Measurements from ENCODE around the gene TRAPPC12.
"Not testable (repeated sequence)": the region's sequence is repeated elsewhere in the genome, so short reads cannot be mapped to it uniquely, and the experiment has no call there.

TRAPPC12 gene

GRCh38 chr2:3369340-3370181 is 9.9 kb upstream of the TRAPPC12 start:
- not testable (repeated sequence) for DNase-seq

DNA sequence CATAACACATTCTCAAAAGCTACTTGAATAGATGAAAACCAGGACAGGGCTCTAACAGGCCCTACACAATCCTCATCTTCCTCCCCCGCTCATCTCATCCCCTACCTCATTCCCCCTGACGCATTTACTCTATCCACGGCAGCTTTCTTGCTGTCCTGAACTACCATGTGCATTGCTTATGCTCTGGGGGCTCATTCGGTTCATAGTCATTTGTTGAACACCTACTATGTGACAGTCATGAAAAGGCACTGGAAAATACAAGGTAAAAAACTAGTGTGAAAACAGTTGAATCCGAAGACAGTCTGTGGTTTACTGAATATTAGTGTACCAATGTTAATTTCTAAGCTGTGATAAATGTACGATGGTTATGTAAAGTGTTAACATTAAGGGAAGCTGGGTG is 2.7 kb upstream of the TRAPPC12 start:
- no peak for DNase-seq

GRCh38 chr2:3377279-3377611 is 2.2 kb upstream of the TRAPPC12 start:
- no peak for DNase-seq

DNA sequence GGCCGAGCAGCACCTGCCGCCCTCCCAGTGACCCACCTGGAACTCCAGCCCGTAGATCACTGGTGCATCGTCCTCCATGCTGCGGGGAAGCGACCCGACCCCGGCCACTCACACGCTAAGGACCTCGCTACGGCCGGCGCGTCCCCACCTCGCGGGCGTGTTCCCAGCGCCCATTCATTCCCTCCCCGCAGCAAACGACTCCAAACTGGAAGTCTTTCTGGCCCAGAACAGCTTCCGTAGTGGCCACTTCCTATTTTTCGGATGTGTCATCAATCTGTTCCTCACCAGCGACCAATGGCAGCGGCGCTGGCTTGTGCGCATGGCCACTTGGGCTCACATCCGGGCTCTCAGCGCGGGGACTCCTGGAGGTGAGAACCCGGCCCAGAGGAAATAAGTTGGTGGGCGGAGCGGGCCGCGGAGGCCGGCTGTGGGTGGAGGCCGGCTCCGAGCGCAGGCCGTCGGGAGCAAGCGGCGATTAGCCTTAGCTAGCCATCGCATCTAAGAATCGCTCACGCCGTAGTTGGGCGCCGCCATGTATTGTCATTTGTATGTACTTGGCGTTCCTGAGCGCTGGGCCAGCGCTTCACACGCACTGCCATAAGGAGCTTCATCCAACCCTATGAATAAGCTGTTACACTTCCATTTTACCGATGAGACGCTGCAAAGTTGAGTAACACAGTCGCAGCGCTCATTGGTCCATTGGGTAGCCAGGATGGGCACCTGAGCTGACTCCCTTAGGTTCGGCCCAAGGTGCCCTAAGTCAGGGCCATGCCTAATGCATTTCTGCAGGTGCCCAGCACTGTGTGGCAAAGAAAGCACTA is 1.7 kb upstream of the TRAPPC12 start, which contains the start of gene EIPR1:
EIPR1 (minus strand) TSS at position 207 of the 821 bp plus-strand sequence; CDS start at position 78, 129 bp downstream.
- DNase-seq, result peak; percentile 94 to 96

GRCh38 chr2:3379339-3379646 is 201 bp upstream of the TRAPPC12 start:
- DNase-seq, result no peak

GRCh38 chr2:3386448-3386958 is 7.0 kb downstream of the TRAPPC12 start:
- no peak for DNase-seq

- DNase-seq, result no peak
Measured at GRCh38 chr2:3387011-3387410, 7.5 kb downstream of the TRAPPC12 start.

DNA sequence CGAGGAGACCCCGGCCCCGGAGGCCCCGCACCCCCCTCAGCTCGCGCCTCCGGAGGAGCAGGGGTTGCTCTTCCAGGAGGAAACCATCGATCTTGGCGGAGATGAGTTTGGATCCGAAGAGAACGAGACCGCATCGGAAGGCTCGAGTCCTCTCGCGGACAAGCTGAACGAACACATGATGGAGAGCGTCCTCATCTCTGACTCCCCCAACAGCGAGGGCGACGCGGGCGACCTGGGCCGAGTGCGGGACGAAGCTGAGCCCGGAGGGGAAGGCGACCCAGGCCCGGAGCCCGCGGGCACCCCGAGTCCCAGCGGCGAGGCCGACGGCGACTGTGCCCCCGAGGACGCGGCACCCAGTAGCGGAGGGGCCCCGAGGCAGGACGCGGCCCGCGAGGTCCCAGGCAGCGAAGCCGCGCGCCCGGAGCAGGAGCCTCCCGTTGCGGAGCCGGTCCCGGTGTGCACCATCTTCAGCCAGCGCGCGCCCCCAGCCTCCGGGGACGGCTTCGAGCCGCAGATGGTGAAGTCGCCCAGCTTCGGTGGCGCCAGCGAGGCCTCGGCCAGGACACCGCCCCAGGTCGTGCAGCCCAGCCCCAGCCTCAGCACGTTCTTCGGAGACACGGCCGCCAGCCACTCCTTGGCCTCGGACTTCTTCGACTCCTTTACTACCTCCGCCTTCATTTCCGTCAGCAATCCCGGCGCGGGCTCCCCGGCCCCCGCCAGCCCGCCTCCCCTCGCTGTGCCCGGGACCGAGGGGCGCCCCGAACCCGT is 8.3 kb downstream of the TRAPPC12 start:
- DNase-seq, result no peak

GRCh38 chr2:3388412-3388738 is 8.9 kb downstream of the TRAPPC12 start:
- DNase-seq, result no peak

GRCh38 chr2:3389193-3389592 is 9.7 kb downstream of the TRAPPC12 start:
- no peak for DNase-seq

GRCh38 chr2:3390041-3390440 is 10.5 kb downstream of the TRAPPC12 start:
- no peak for DNase-seq

- DNase-seq, result no peak
Measured at GRCh38 chr2:3392216-3392615, 12.7 kb downstream of the TRAPPC12 start.

DNA sequence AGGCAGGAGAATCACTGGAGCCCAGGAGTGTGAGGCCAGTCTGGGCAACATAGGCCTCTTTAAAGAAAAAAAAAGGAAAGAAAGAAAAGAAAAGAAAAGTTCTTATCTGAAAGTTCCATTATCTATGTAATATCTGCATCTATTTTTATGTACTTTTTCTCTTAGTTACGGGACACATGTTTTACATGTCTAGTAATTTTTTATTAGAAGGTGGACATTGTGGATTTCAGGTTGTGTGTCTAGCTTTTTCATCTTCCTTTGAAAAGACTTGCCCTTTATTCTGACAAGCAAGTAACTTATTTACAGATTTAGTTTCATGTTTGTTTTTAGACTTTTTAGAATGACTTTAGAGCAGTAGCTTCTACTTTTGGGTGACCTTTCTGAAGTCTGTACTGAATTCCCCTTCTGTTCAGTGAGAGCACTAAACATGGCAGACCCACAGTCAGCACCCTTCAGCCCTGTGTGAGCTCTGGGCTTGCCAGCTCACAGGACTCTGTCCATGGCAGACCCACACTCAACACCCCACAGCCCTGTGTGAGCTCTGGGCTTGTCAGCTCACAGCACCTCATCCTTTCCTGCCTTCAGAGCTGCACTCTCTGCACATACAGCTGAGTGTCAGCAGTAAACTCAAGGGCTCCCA is 17.5 kb downstream of the TRAPPC12 start:
- DNase-seq, result no peak

- DNase-seq, result no peak
Measured at GRCh38 chr2:3398857-3399256, 19.4 kb downstream of the TRAPPC12 start.

DNA sequence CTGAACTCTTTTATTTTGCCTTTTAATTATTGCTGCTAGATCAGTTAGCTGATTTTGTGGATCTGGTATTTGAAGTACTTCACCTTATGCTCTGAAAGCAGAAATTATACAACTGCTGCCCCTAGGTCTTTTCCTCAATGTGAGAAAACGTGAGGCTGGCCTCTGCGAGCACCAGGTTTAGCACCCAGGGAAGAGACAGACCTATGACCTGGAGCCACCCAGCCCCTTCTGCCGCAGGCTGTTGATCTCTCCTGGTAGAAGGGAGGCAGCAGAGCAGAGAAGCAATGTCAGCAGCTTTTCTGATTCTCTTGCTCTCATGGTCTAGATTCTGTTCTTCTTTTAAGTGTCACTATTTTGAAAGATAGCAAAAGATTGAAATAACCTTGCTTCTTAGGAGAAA is 19.9 kb downstream of the TRAPPC12 start:
- no peak for DNase-seq

GRCh38 chr2:3399829-3400228 is 20.3 kb downstream of the TRAPPC12 start:
- peak in 1 of 2 experiments; percentile 8 for DNase-seq

DNA sequence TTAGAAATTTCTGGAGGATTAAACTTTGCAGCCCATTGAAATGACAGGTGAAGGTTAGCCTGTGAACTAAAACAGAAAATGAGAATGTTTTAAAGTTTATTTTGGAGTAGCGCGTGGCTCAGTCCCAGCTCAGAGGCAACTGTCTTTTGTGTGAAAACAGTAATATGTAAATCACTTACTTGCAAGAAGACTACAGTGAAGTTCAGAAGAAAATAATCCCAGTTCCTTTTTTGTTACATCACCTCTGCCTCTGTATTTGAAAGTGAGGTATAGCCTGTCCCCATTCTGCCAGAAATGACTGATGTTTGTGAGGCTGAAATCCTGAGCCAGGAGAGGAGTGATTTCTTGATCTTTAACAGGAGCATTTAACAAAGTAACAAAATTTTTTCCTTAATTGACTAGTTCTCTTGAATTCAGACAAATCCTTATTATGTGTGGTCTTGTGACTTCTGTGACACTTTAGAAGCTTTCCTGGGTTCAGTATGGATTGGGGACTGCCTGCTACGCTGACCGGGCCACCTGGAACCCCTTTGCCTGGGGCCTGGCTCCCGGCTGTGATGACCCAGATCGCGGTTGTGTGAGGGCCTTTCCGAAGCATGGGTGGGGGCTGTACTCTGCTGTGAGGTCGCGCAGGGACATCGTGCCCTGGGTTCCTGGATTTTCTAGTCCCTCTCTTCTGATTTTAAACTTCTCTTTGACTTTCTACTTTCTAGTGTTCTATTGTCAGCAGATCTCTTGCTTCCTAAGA is 24.3 kb downstream of the TRAPPC12 start:
- peak in 1 of 2 experiments; percentile 3 for DNase-seq

DNA sequence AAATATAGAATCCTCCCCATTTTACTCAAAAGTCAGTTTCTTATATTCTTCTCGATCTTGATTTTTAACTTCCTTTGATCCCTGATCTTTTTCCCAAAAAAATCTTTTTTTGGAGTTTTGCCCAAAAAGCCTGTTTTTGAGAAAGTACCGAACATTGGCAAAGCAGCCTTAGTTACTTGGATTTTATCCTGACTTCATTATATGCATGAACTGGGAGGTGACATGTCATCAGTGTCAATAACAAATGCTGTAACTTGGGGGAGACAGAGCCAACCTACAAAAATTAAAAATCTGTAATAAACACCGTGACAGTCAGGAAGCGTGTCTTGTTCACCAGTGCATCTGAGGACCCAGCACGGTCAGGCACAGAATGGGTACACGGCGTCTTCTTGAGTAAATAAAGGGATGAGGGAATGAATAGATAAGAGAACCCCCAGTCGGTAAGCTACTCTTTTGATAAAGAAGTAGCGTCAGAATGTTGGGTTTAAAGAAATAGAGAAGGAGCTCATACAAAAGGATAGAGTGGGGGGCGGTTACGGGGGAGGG is 24.9 kb downstream of the TRAPPC12 start:
- DNase-seq, result no peak

DNA sequence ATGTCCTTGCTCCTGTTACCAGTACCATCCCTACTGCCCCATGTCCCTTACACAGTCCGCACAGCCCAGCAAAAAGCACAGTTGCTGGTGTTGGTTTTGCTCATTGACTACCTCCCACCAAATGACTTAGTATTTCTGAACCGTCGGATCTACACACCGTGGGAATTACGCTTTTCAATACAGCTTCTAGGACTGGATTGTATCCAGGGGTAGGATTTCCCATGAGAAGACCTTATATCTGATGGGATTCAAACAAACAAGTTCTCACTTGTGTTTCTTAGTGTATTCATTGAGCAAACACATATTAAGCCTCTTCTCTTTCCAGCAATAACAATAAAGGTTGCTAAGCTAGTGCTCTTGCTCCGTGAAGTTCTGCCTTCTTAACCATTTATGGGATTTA is 25.8 kb downstream of the TRAPPC12 start:
- no peak for DNase-seq

DNA sequence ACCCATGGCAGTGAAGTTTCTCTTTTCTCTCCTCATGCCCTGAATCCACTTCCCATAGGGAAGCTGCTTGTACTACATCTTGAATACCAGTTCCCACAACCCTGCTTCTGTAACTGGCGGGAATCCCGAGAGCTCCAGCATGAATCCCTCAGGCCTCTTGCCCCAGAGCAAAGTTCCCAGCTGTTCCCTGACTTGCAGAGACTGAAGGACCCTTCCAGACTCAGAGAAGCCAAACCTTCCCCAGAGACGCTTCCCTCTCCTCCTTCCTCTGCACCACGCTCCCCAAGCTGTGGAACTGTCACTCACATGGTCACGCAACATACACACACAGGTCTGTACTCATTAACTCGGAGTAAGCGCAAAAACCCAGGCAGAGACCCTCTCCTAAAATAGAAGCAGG is 26.4 kb downstream of the TRAPPC12 start:
- no peak for DNase-seq

DNA sequence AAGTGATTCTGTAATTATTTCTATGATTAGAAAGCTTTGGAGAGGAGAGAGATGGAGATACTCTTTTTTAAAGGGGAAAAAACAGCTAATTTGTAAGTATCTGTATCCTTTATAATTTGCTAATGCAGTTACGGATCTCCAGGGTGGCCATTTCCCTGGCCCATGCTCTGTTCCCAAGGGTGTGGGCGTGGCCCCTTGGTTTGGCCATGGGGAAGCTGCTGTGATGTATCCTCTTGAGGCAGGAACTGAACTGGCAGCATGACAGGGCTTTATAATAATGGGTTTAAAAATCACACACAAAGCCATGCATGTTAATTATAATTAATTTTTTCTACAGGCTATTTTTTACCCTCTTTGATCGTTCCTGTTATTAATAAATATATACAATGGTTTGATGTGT is 27.0 kb downstream of the TRAPPC12 start:
- DNase-seq, result no peak

DNA sequence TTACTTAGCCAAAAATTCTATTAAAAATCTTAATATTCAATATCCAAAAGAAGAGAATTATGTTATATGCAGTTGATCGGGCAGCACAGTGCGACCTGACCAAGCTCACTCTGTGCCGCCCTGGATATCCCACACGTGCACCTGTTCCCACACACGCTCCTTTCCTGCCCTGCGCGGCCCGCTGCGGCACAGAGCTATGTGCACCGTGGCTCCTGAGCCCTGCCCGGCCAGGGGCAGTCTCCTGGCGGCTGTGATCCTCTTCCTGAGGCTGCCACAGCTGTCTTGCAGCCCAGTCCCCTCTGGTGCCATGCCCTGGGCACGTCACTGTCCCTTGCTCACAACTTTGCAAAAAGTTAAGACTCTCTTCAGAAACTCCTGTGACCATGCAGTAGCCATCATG is 29.3 kb downstream of the TRAPPC12 start:
- DNase-seq, result no peak
